ENCODE results near the gene PRKD1.
"Not testable (repeated sequence)": the region's sequence is repeated elsewhere in the genome, so short reads cannot be mapped to it uniquely, and the experiment has no call there.

PRKD1 gene

DNA sequence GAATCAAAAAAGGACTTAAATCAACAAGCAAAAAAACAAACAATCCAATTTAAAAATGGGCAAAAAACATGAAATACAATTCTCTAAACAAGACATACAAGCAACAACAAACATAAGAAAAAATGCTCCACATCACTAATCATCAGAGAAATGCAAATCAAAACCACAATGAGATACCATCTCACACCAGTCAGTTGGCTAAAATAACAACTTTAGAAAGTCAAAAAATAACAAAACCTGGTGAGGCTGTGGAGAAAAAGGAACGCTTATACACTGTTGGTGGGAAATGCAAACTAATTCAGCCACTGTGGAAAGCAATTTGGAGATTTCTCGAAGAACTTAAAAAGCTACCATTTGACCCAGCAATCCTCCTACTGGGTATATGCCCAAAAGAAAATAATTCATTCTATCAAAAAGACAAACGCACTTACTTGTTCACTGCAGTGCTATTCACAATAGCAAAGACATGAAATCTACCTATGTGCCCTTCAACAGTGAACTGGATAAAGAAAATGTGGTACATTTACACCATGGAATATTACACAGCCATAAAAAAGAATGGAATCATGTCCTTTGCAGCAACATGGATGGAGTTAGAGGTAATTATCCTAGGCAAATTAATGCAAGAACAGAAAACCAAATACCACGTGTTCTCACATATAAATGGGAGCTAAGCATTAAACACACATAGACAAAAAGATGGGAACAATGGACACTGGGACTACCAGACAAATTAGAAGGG is 26.9 kb downstream of the PRKD1 start:
- no peak for DNase-seq (ENCODE audit: low read depth)

DNA sequence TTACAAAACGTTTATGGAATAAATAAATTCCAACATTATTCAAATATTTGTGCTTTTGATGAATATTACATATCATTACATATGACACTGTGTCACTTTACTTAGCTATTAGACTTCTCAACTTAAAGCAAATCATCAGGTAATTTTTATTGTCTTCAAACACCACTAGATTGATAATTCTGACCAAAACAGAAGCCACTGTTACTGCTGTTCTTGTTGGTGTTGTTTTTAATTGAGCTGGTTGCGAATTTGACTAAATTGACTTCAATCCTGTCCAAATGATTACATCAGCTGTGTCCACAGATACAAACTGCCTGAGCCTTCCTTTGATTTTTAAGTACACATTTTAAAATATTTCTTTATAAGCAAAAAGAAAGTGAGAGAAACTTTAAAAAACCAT is 29.2 kb downstream of the PRKD1 start:
- DNase-seq (ENCODE audit: low read depth), result no peak

DNA sequence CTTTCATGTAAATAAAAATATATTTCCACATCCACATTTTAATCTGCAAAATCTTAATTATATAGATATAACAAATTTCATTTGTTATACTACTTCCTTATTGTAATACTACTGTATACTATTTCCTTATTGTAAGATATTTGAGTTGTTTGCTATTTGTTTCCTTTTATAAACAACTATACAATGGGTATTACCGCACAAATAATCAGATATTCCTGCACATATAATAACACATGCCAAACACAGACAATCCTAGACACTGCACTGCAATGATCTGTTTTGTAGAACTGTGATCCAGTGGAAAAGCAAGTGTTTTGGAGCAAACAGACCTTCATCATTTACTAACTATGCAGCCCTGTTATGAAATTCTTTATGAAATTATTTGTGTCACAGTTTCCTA is 30.5 kb downstream of the PRKD1 start:
- no peak for DNase-seq (ENCODE audit: low read depth)

DNA sequence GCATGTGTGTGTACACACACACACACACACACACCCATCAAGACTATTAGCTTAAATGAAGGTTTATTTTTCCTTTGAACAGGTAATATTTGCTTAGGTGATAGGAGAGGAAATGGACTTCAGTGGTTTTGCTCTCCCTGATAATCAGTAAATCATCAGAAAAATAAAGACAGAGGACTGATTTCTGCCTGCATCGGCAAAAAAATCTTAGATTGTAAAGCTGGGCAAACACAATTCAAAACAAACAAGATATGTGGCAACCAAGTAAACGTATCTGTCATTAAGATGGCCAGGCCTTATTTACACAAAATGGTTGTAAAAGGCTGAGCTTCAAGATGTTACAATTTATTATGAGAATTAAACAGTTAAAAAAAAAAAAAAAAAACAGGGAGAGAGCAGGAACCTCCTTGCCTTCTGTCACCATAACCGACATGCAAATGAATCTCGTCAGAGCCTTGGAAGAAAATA is 31.3 kb downstream of the PRKD1 start:
- no peak for DNase-seq (ENCODE audit: low read depth)

DNA sequence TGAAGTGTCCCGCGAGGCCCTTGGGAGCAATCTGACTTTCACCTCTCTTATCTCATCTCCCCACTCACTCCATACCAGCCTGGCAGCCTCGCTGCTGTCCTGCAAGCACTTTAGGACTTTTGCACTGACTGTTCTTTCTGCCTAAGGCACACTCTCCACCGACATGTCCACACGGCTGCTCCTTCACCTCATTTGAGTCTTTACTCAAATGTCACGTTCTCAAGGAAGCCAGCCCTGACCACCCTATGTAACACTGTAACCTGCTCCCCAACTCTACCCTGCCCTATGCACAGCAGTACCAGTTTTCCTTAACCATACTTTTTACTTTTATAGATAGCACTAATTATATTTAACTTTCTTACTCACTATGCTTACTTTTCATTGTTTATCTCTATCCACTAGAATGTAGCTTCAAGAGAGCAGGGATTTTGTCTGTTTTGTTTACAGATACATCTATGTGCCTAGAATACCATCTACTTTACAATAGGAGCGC is 32.0 kb downstream of the PRKD1 start:
- DNase-seq (ENCODE audit: low read depth), result no peak

DNA sequence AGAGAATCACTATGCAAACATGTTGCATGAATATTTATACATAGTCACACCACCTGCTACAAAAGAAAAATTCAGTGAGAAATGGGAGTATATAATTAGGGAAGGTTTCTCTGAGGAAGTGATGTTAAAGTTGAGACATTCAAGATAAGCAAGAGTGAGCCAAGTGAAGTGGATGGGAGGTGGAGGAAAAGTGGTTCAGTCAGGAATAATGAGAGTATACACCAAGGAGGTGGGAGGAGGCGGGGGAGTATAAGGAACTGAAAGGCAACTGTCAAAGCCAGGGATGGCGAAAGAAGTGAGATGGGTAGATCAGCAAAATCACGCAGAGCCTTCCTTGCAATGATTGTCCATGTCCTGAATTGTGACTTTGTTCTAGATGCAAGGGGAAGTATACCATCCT is 33.7 kb downstream of the PRKD1 start:
- no peak for DNase-seq (ENCODE audit: low read depth)

DNA sequence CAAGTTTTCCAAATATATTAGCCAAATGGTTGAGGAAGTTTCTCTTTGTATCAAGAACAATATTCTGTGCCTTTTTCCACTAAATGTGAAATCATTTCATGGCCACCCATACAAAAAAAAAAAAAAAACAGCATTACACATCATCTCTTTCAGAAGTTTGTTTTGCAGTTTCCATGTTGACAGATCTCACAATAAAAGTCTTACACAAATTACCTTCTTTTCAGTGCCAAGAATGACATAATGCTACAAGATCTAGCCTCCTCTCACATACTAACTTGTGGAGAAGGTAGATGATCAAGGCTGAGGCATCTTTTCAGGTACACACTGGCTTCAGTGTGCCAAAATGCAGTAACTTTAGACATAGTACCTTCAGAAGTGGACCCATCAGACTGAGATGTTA is 35.3 kb downstream of the PRKD1 start:
- DNase-seq (ENCODE audit: low read depth), result no peak

DNA sequence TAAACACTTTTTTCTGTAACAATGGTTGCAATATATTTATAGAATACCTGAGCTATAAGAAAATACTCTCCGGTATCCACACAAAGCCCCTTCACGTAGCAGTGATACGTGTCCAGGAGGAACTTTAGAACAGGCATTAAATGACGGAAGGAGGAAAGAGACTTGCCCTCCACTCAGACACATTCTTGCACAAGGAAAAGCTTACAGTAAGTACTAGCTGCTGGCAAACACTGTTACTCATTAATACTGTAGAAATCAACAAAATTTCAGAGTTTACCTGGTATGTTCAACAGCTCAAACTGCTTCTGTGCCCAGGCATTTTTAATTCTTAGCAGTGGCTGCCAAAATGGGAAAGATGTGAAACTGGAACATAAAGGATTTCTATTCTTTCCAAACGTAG is 41.7 kb downstream of the PRKD1 start:
- no peak for DNase-seq (ENCODE audit: low read depth)

DNA sequence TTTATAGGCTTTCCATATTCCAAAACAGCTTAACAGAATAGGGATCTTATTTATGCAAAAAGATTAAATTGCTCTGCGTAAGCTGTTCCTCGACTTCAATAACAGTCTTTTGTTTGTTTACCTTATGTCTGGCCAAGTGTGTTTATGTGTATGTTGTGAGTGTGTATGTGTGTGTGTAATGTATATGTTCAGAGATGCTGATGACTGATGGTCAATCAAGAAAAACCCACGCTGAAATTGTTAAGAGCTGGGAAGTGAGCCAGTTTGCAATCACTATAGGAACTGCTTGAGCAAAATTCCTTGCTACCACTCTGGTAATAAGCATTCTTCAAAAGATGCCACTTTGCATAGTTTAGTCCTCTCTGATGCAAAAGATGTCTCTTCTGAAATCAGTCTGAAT is 59.6 kb downstream of the PRKD1 start:
- DNase-seq (ENCODE audit: low read depth), result no peak

DNA sequence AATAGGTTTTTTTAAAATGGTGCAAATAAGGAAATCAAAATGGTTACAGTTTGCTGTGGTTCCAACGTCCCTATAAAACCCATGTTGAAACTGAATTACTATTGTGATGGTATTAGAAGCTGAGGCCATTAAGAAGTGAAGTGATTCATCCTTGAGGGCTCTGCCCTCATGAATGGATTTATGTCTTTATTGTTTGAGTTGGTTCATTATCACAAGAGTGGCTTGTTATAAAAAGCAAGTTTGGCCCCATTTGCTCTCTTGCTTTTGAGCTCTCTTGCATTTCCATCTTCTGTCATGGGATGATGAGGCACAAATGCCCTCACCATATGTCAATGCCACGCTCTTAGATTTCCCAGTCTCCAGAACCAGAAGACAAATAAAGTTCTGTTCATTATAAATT is 62.3 kb downstream of the PRKD1 start:
- DNase-seq (ENCODE audit: low read depth), result no peak

DNA sequence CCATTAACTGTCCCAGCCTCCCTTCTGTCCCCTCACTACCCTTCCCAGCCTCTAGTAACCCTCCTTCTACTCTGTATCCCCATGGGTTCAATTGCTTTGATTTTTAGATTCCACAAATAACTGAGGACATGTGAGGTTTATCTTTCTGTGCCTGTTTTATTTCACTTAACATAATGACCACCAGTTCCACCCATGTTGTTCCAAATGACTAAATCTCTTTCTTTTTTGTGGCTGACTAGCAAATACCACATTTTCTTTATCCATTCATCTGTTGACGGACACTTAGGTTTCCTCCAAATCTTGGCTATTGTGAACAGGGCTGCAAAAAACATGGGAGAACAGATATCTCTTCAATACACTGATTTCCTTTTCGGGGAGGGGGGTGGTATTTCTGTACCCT is 65.7 kb downstream of the PRKD1 start:
- DNase-seq (ENCODE audit: low read depth), result no peak

DNA sequence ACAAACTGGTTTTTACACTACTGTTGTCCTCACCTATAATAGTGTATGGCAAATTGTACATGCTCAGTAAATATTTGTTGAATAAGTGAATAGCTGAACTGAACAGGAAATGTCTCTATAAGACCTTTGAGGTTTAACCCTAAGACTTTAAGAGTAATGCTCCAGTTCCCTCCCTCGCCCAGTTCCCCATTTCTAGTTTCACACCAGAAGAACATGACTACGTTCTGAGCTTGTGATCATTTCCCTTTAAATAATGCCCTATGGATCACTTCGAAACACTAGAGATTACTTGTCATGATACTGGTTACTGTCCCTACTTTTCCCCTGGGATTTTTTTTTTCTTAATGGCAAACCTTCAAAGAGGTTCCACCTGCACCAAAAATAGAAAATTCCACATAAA is 69.3 kb downstream of the PRKD1 start:
- no peak for DNase-seq (ENCODE audit: low read depth)

DNA sequence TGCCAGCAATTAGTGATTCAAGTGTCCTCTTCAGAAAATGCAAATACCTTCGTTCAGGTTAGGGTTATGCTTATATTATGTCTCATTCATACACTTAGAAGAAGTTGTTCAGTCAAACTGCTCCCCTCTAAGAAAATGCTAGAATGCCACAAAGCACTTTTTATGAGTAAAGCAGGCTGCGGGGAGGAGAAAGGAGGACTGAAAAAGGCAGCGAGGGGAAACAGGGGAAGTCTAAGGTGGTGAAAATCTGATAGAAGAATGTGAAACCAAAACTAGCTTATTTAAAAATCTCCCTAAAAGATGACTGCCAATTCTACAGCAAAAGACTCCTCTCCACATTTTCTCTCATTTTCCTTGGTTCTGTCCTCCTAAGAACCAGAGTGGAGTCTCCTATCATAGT is 70.1 kb downstream of the PRKD1 start:
- DNase-seq (ENCODE audit: low read depth), result no peak

DNA sequence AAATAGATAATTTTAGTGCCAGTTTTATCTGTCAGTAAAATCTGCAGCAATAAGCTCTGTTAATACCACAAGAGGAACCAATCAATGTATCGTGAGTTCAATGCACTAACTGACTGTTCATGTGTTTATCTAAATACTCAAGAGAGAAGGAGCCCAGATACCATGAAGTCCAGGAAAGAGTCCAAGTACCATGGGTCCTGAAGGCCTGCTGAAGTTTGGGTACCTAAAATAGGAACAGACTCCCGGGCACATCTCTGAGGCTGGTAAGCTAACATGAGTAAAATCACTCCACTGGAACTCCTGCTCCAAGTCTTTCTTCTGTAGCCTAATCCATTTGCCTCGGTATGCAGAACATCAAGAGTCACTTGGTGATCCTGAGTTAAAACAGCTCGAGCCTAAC is 71.1 kb downstream of the PRKD1 start:
- DNase-seq (ENCODE audit: low read depth), result no peak

DNA sequence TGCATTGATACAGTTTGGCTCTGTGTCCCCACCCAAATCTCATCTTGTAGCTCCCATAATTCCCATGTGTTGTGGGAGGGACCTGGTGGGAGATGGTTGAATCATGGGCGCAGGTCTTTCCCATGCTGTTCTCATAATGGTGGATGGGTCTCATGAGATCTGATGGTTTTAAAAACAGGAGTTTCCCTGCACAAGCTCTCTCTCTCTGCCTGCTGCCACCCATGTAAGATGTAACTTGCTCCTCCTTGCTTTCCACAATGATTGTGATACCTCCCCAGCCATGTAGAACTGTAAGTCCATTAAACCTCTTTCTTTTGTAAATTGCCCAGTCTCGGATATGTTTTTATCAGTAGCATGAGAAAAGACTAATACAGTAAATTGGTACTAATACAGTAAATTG is 74.0 kb downstream of the PRKD1 start:
- DNase-seq (ENCODE audit: low read depth), result not testable (repeated sequence)

DNA sequence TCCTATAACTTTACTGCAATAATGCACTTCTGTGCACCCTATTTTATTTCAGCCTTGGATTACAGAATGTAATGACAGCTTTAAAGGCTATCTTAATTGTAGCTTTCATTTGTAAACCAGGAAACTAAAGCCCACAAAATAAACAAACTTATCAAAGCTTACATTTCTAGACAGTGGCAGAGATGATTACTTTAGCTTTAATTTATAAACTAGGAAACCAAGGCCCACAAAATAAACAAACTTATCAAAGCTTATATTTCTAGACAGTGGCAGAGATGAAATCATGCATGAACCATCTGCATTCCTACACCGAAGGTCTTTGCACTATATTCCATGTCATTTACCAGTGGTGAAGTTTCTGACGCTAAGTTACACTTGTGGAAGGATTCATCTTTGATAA is 74.4 kb downstream of the PRKD1 start:
- DNase-seq (ENCODE audit: low read depth), result no peak

DNA sequence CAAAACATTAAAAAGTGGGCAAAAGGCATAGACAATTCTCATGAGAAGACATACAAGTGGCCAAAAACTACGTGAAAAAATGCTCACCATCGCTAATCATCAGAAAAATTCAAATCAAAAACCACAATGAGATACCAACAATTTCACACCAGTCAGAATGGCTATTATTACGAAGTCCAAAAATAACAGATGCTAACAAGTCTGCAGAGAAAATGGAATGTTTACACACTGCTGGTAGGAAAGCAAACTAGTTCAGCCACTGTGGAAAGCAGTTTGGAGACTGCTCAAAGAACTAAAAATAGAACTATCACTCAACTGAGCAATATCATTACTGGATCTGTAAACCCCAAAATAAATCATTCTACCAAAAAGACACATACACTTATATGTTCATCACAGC is 76.2 kb downstream of the PRKD1 start:
- DNase-seq (ENCODE audit: low read depth), result no peak

DNA sequence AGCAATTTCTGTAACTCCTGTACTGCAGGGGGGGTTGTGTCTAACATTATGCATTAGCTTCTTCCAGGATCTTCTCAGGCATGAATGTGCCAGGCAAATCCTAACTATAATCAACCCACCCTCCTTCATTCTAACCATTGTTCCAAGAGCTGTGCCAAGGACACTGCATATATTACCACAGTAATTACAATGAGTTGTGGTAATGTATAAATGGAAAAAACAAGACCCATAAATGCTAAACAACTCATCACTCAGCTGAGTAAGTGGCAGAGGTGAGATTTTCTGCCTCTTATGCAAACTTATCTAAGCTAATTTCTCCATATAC is 80.6 kb downstream of the PRKD1 start:
- no peak for DNase-seq (ENCODE audit: low read depth)

DNA sequence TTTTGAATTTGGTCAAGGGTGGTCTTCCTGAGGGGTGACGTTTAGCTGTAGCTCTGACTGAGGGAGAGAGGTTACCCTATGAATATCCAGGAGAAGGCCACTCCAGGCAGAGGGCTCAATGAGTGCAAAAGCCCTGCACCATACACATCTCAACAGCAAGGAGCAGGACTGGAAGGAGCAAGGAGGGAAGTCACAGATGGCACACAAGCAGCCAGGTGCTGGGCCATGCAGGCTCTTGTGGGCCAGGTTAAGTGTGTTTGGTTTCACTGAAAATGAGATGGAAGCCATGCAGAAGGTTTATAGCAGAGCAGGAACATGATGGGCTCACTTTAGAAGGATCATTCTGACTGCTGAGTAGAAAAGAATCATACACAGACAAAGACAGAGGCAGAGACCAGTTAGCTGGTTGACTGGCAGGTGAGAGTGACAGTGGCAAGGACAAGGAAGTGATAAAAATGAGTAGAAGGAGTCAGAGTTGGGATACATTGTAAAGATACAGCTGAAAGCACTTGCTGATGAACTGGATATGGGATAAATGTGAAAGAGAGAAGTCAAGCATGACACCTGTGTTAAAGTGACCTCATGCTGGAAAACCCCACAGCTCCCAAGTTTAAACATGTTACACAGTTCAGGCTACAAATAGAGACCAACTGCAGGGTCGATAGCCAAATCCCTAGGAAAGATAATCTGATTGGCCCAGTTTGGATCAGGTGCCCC is 81.2 kb downstream of the PRKD1 start:
- DNase-seq (ENCODE audit: low read depth), result peak; percentile 1

DNA sequence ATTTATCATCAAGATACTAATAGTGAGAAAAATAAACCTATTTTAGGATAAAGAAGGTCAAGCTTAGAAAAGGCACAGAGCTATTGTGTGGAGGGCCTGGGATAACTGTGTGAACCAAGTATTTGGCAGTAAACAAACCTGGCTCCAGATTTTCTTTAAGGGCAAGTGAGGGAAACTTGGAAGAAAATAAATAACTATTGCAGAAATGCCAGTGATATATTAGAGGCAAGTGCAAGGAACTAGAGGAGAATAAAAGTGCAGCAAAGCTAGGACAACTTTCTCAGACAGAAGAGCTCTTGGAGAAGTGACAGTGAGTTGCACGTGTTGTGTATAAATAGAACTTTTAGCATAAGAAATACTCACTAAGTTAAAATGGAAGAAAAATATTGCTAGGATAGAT is 83.7 kb downstream of the PRKD1 start:
- no peak for DNase-seq (ENCODE audit: low read depth)

DNA sequence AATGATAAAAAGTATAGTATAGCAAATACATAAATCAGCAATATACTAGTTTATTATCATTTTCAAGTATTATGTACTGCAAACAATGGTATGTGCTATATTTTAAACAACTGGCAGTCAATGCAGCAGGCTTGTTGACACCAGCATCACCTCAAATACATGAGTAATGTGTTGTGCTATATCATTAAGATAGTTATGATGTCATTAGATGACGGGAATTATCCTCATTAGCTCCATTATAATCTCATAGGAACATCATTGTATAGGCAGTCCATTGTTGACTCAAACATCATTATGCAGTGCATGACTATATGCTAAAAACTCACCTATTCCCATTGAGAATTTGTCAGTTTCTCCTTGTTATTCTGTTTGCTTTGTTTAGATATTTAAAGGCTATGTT is 85.4 kb downstream of the PRKD1 start:
- no peak for DNase-seq (ENCODE audit: low read depth)

DNA sequence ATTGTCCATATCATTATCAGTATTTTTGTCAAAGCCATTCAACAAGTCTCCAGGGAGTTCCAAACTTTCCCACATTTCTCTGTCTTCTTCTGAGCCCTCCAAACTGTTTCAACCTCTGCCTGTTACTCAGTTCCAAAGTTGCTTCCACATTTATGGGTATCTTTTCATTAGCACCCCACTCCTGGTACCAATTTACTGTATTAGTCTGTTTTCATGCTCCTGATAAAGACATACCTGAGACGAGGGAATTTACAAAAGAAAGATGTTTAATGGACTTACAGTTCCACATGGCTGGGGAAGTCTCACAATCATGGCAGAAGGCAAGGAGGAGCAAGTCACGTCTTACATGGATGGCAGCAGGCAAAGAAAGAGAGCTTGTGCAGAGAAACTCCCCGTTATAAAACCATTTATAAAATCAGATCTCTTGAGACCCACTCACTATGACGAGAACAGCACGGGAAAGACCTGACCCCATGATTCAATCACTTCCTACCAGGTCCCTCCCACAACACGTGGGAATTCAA is 87.2 kb downstream of the PRKD1 start:
- not testable (repeated sequence) for DNase-seq (ENCODE audit: low read depth)

DNA sequence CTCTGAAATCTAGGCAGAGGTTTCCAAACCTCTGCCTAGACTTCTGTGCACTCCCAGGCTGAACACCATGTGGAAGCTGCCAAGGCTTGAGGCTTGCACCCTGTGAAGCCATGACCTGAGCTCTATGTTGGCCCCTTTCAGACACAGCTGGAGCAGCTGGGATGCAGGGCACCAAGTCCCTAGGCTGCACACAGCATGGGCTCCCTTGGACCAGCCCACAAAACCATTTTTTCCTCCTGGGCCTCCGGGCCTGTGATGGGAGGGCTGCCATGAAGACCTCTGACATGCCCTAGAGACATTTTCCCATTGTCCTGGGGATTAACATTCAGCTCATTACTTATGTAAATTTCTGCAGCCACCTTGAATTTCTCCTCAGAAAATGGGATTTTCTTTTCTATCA is 88.0 kb downstream of the PRKD1 start:
- DNase-seq (ENCODE audit: low read depth), result not testable (repeated sequence)

DNA sequence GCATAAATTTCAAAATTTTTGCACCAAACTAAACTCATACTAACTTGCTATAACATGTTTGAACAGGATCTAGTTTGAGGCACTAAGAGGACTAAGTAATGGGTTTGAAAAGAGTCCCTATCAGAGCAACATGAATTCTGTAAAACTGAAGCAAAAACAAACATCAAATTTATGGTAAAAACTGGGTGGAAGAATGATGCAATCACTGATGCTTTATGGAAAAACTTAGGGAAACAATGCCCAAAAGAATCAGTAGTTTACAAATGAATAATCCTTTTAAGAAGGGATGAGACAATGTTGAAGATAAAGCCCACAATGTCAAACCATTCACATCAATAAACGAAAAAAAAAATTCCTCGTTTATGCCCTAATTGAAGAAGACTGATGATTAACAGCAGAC is 88.9 kb downstream of the PRKD1 start:
- no peak for DNase-seq (ENCODE audit: low read depth)
